ENCODE data around the gene ACVRL1.

GRCh38 chr12:51942501-51943000 is 35.2 kb downstream of the ACVRL1 start:
- no peak for TF ChIP-seq CTCF (IDR thresholded peaks at IDR 0.05)
- no peak for TF ChIP-seq POLR2AphosphoS5 (IDR thresholded peaks at IDR 0.05)
